Amniotic epithelial cell (primary cell): ENCODE results near the gene SPPL3.

Experiments
- DNase-seq: peaks from one replicate; pipeline ENCODE4 v3.0.0-alpha.2; 2010; ENCODE audit warnings: low read depth

The SPPL3 gene

GRCh38 chr12:120874547-120875245, 29.5 kb downstream of the SPPL3 start:
- DNase-seq, result no peak

- no peak for DNase-seq
Measured at GRCh38 chr12:120873226-120873625, 30.9 kb downstream of the SPPL3 start.

GRCh38 chr12:120872487-120872886, 31.7 kb downstream of the SPPL3 start:
- no peak for DNase-seq

- DNase-seq, result no peak
Measured at GRCh38 chr12:120870415-120870814, 33.7 kb downstream of the SPPL3 start.

- DNase-seq, result no peak
Measured at GRCh38 chr12:120869376-120869775, 34.8 kb downstream of the SPPL3 start.

- peak; percentile 78 for DNase-seq
Measured at GRCh38 chr12:120866108-120866507, 38.0 kb downstream of the SPPL3 start.

- DNase-seq, result no peak
Measured at GRCh38 chr12:120865098-120865497, 39.1 kb downstream of the SPPL3 start.

- no peak for DNase-seq
Measured at GRCh38 chr12:120862664-120863063, 41.5 kb downstream of the SPPL3 start.

GRCh38 chr12:120861074-120861795, 42.9 kb downstream of the SPPL3 start:
- peak; percentile 68 for DNase-seq

GRCh38 chr12:120858306-120859088, 45.7 kb downstream of the SPPL3 start:
- no peak for DNase-seq

- peak; percentile 33 for DNase-seq
Measured at GRCh38 chr12:120856980-120857379, 47.2 kb downstream of the SPPL3 start.

GRCh38 chr12:120855823-120856588, 48.2 kb downstream of the SPPL3 start:
- DNase-seq, result peak; percentile 56

- no peak for DNase-seq
Measured at GRCh38 chr12:120854804-120855203, 49.4 kb downstream of the SPPL3 start.

- DNase-seq, result peak; percentile 39
Measured at GRCh38 chr12:120853188-120853587, 51.0 kb downstream of the SPPL3 start.

- no peak for DNase-seq
Measured at GRCh38 chr12:120851944-120852343, 52.2 kb downstream of the SPPL3 start.

- no peak for DNase-seq
Measured at GRCh38 chr12:120851444-120851843, 52.7 kb downstream of the SPPL3 start.

GRCh38 chr12:120849765-120850164, 54.4 kb downstream of the SPPL3 start:
- DNase-seq, result peak; percentile 65

GRCh38 chr12:120847814-120848213, 56.3 kb downstream of the SPPL3 start:
- DNase-seq, result no peak

- DNase-seq, result no peak
Measured at GRCh38 chr12:120847392-120847791, 56.8 kb downstream of the SPPL3 start.

GRCh38 chr12:120846721-120847120, 57.4 kb downstream of the SPPL3 start:
- peak; percentile 74 for DNase-seq

GRCh38 chr12:120845696-120846095, 58.5 kb downstream of the SPPL3 start:
- no peak for DNase-seq
